Measurements from ENCODE around the gene WWC2. TPM values are rescaled to one million over a fixed set of nuclear protein-coding genes. Genes with fewer than 3 reads are reported as not detected.

WWC2 gene
- total and polyA plus RNA-seq, 5 donors from 2014 or later, result 0.14 to 0.51 (median 0.27) TPM; not detected in 1

GRCh38 chr4:183139058-183139750 is 40.1 kb downstream of the WWC2 start:
- H3K9me3 ChIP-seq (ENCODE audit: control insufficient read depth in 2 of 2, low read length in 2 of 2), result no peaks in the 10 kb centered on the region
- no peaks in the 10 kb centered on the region for H3K27me3 ChIP-seq (ENCODE audit: control insufficient read depth, insufficient read depth, low read length)
- H3K36me3 ChIP-seq (ENCODE audit: control insufficient read depth, insufficient read depth, low read length), result no peaks in the 10 kb centered on the region
- Mint-ChIP-seq H3K9me3 (peaks cover 0 to 1% (median 0%) of the 10 kb centered on the region in 7 donors), H3K27ac (no peak overlapping the region), H3K4me1 (peaks cover 0 to 2% (median 0%) of the 10 kb centered on the region in 4 donors), H3K4me3 (no peak overlapping the region), H3K36me3 (no peaks in the 10 kb centered on the region), H3K27me3 (peaks cover 12% of the 10 kb centered on the region)
- no peak overlapping the region for H3K27ac ChIP-seq (ENCODE audit: insufficient read depth, low read length, poor library complexity, severe bottlenecking)
- H3K4me1 ChIP-seq (ENCODE audit: control insufficient read depth, insufficient read depth, low read length, poor library complexity, severe bottlenecking), result no peaks in the 10 kb centered on the region
- DNase-seq (no peak), ATAC-seq (ENCODE audit: low read depth in 2 of 2) (no peak)
- no peak overlapping the region for H3K4me3 ChIP-seq (ENCODE audit: low read depth, low read length)

GRCh38 chr4:183139972-183140570 is 41.0 kb downstream of the WWC2 start:
- no peak for DNase-seq
- Histone ChIP-seq H3K4me1 (ENCODE audit: control insufficient read depth, insufficient read depth, low read length, poor library complexity, severe bottlenecking) (no peaks in the 10 kb centered on the region), H3K27ac (ENCODE audit: insufficient read depth, low read length, poor library complexity, severe bottlenecking) (no peak overlapping the region), H3K27me3 (ENCODE audit: control insufficient read depth, insufficient read depth, low read length) (no peaks in the 10 kb centered on the region), H3K4me3 (ENCODE audit: low read depth, low read length) (no peak overlapping the region), H3K9me3 (ENCODE audit: control insufficient read depth in 2 of 2, low read length in 2 of 2) (no peaks in the 10 kb centered on the region), H3K36me3 (ENCODE audit: control insufficient read depth, insufficient read depth, low read length) (no peaks in the 10 kb centered on the region)
- peaks cover 12% of the 10 kb centered on the region for H3K27me3 Mint-ChIP-seq
- H3K4me3 Mint-ChIP-seq, result no peak overlapping the region
- H3K36me3 Mint-ChIP-seq, result no peaks in the 10 kb centered on the region
- peaks cover 0 to 1% (median 0%) of the 10 kb centered on the region in 7 donors for H3K9me3 Mint-ChIP-seq
- no peak for ATAC-seq (ENCODE audit: low read depth in 2 of 2)
- peaks cover 0 to 2% (median 0%) of the 10 kb centered on the region in 4 donors for H3K4me1 Mint-ChIP-seq
- no peak overlapping the region for H3K27ac Mint-ChIP-seq

- peaks cover 0 to 1% (median 0%) of the 10 kb centered on the region in 7 donors for H3K9me3 Mint-ChIP-seq
- no peak overlapping the region for H3K4me3 Mint-ChIP-seq
- H3K4me1 Mint-ChIP-seq, result peaks cover 0 to 2% (median 0%) of the 10 kb centered on the region in 4 donors
- H3K27me3 ChIP-seq (ENCODE audit: control insufficient read depth, insufficient read depth, low read length), result peaks cover under 1% of the 10 kb centered on the region
- H3K36me3 ChIP-seq (ENCODE audit: control insufficient read depth, insufficient read depth, low read length), result no peaks in the 10 kb centered on the region
- ATAC-seq (ENCODE audit: low read depth in 2 of 2), result no peak
- H3K4me3 ChIP-seq (ENCODE audit: low read depth, low read length), result no peak overlapping the region
- no peak overlapping the region for H3K27ac ChIP-seq (ENCODE audit: insufficient read depth, low read length, poor library complexity, severe bottlenecking)
- no peaks in the 10 kb centered on the region for H3K36me3 Mint-ChIP-seq
- H3K4me1 ChIP-seq (ENCODE audit: control insufficient read depth, insufficient read depth, low read length, poor library complexity, severe bottlenecking), result no peaks in the 10 kb centered on the region
- no peak overlapping the region for H3K27ac Mint-ChIP-seq
- H3K27me3 Mint-ChIP-seq, result peaks cover 13% of the 10 kb centered on the region
- H3K9me3 ChIP-seq (ENCODE audit: control insufficient read depth in 2 of 2, low read length in 2 of 2), result no peaks in the 10 kb centered on the region
- no peak for DNase-seq
Measured at GRCh38 chr4:183140911-183141320, 41.9 kb downstream of the WWC2 start.

GRCh38 chr4:183141997-183142396 is 42.9 kb downstream of the WWC2 start:
- Histone ChIP-seq H3K9me3 (ENCODE audit: control insufficient read depth in 2 of 2, low read length in 2 of 2) (no peaks in the 10 kb centered on the region), H3K4me3 (ENCODE audit: low read depth, low read length) (no peak overlapping the region), H3K27me3 (ENCODE audit: control insufficient read depth, insufficient read depth, low read length) (peaks cover 1% of the 10 kb centered on the region), H3K4me1 (ENCODE audit: control insufficient read depth, insufficient read depth, low read length, poor library complexity, severe bottlenecking) (no peaks in the 10 kb centered on the region), H3K36me3 (ENCODE audit: control insufficient read depth, insufficient read depth, low read length) (no peaks in the 10 kb centered on the region), H3K27ac (ENCODE audit: insufficient read depth, low read length, poor library complexity, severe bottlenecking) (no peak overlapping the region)
- peaks cover 0 to 2% (median 0%) of the 10 kb centered on the region in 4 donors for H3K4me1 Mint-ChIP-seq
- no peak for DNase-seq
- no peak for ATAC-seq (ENCODE audit: low read depth in 2 of 2)
- H3K9me3 Mint-ChIP-seq, result peaks cover 0 to 1% (median 0%) of the 10 kb centered on the region in 7 donors
- no peak overlapping the region for H3K27ac Mint-ChIP-seq
- H3K4me3 Mint-ChIP-seq, result no peak overlapping the region
- no peaks in the 10 kb centered on the region for H3K36me3 Mint-ChIP-seq
- H3K27me3 Mint-ChIP-seq, result peaks cover 9% of the 10 kb centered on the region

- Mint-ChIP-seq H3K9me3 (peaks cover 0 to 1% (median 0%) of the 10 kb centered on the region in 7 donors), H3K27me3 (peaks cover 9% of the 10 kb centered on the region), H3K4me3 (no peak overlapping the region), H3K27ac (no peak overlapping the region), H3K36me3 (no peaks in the 10 kb centered on the region), H3K4me1 (peaks cover 0 to 2% (median 0%) of the 10 kb centered on the region in 4 donors)
- no peaks in the 10 kb centered on the region for H3K4me1 ChIP-seq (ENCODE audit: control insufficient read depth, insufficient read depth, low read length, poor library complexity, severe bottlenecking)
- peaks cover 1% of the 10 kb centered on the region for H3K27me3 ChIP-seq (ENCODE audit: control insufficient read depth, insufficient read depth, low read length)
- H3K36me3 ChIP-seq (ENCODE audit: control insufficient read depth, insufficient read depth, low read length), result no peaks in the 10 kb centered on the region
- H3K4me3 ChIP-seq (ENCODE audit: low read depth, low read length), result no peak overlapping the region
- DNase-seq (no peak), ATAC-seq (ENCODE audit: low read depth in 2 of 2) (no peak)
- no peaks in the 10 kb centered on the region for H3K9me3 ChIP-seq (ENCODE audit: control insufficient read depth in 2 of 2, low read length in 2 of 2)
- H3K27ac ChIP-seq (ENCODE audit: insufficient read depth, low read length, poor library complexity, severe bottlenecking), result no peak overlapping the region
Measured at GRCh38 chr4:183142571-183143550, 43.8 kb downstream of the WWC2 start.

GRCh38 chr4:183144787-183145186 is 45.7 kb downstream of the WWC2 start:
- Mint-ChIP-seq H3K4me3 (no peak overlapping the region), H3K27me3 (peaks cover 9% of the 10 kb centered on the region), H3K36me3 (no peaks in the 10 kb centered on the region), H3K27ac (no peak overlapping the region), H3K9me3 (peaks cover 0 to 1% (median 0%) of the 10 kb centered on the region in 7 donors), H3K4me1 (peaks cover 0 to 2% (median 0%) of the 10 kb centered on the region in 4 donors)
- no peaks in the 10 kb centered on the region for H3K4me1 ChIP-seq (ENCODE audit: control insufficient read depth, insufficient read depth, low read length, poor library complexity, severe bottlenecking)
- no peak for ATAC-seq (ENCODE audit: low read depth in 2 of 2)
- no peaks in the 10 kb centered on the region for H3K36me3 ChIP-seq (ENCODE audit: control insufficient read depth, insufficient read depth, low read length)
- H3K27me3 ChIP-seq (ENCODE audit: control insufficient read depth, insufficient read depth, low read length), result peaks cover 1% of the 10 kb centered on the region
- H3K9me3 ChIP-seq (ENCODE audit: control insufficient read depth in 2 of 2, low read length in 2 of 2), result no peaks in the 10 kb centered on the region
- no peak overlapping the region for H3K4me3 ChIP-seq (ENCODE audit: low read depth, low read length)
- no peak overlapping the region for H3K27ac ChIP-seq (ENCODE audit: insufficient read depth, low read length, poor library complexity, severe bottlenecking)
- no peak for DNase-seq

GRCh38 chr4:183145773-183146172 is 46.7 kb downstream of the WWC2 start:
- peaks cover 0 to 2% (median 0%) of the 10 kb centered on the region in 4 donors for H3K4me1 Mint-ChIP-seq
- H3K36me3 Mint-ChIP-seq, result no peaks in the 10 kb centered on the region
- no peak overlapping the region for H3K27ac Mint-ChIP-seq
- H3K4me3 ChIP-seq (ENCODE audit: low read depth, low read length), result no peak overlapping the region
- no peaks in the 10 kb centered on the region for H3K36me3 ChIP-seq (ENCODE audit: control insufficient read depth, insufficient read depth, low read length)
- no peak overlapping the region for H3K4me3 Mint-ChIP-seq
- no peaks in the 10 kb centered on the region for H3K4me1 ChIP-seq (ENCODE audit: control insufficient read depth, insufficient read depth, low read length, poor library complexity, severe bottlenecking)
- DNase-seq, result no peak
- H3K27me3 Mint-ChIP-seq, result peaks cover 9% of the 10 kb centered on the region
- ATAC-seq (ENCODE audit: low read depth in 2 of 2), result no peak
- H3K27ac ChIP-seq (ENCODE audit: insufficient read depth, low read length, poor library complexity, severe bottlenecking), result no peak overlapping the region
- peaks cover 1% of the 10 kb centered on the region for H3K27me3 ChIP-seq (ENCODE audit: control insufficient read depth, insufficient read depth, low read length)
- H3K9me3 ChIP-seq (ENCODE audit: control insufficient read depth in 2 of 2, low read length in 2 of 2), result no peaks in the 10 kb centered on the region
- peaks cover 0 to 1% (median 0%) of the 10 kb centered on the region in 7 donors for H3K9me3 Mint-ChIP-seq
